K562 (cell line): ENCODE results near the gene DAZAP1. TPM values are rescaled to one million over a fixed set of nuclear protein-coding genes. Genes with fewer than 3 reads are reported as not detected.

ENCODE experiments used
- CHD4 ChIP-seq: fragments of 200-600 bp; sonication (generic); IDR thresholded peaks from 3 replicates; pipeline ENCODE4 v1.6.1; 2012; ENCODE audit warnings: low read depth, mild to moderate bottlenecking, mixed read lengths, low read length, inconsistent platforms; ENCODE audit not compliant: insufficient read depth, insufficient replicate concordance, poor library complexity, severe bottlenecking
- FOSL1 ChIP-seq: fragments of 200-800 bp; sonication (Bioruptor generic); conservative IDR thresholded peaks from 2 replicates; pipeline ENCODE4 v1.6.1; 2016; ENCODE audit warnings: missing genetic modification characterization, missing compliant biosample characterization
- HIVEP1 ChIP-seq: fragments of 250-450 bp; sonication (Bioruptor Pico); IDR thresholded peaks from 2 replicates; pipeline ENCODE4 v1.4.0; 2020; ENCODE audit warnings: mild to moderate bottlenecking
- HMGN3 ChIP-seq: IDR thresholded peaks from 2 replicates; pipeline ENCODE4 v1.6.1; 2011; ENCODE audit warnings: borderline replicate concordance, low read depth, mild to moderate bottlenecking, mixed read lengths, low read length; ENCODE audit not compliant: insufficient read length; ENCODE audit errors: extremely low read depth
- POLR2AphosphoS5 ChIP-seq: IDR thresholded peaks from 2 replicates; pipeline ENCODE4 v1.6.1; 2011; ENCODE audit warnings: mild to moderate bottlenecking, low read depth, low read length, moderate library complexity; ENCODE audit not compliant: control insufficient read depth, insufficient read depth
- POU5F1 ChIP-seq: fragments of 150-350 bp; IDR thresholded peaks from 2 replicates; pipeline ENCODE4 v1.6.1; 2014; ENCODE audit warnings: borderline replicate concordance, low read length, low read depth, mild to moderate bottlenecking; ENCODE audit not compliant: partially characterized antibody
- RBM15 ChIP-seq: fragments of 200-400 bp; formaldehyde crosslinking; IDR thresholded peaks from 2 replicates; pipeline ENCODE4 v1.6.1; 2018; ENCODE audit warnings: mild to moderate bottlenecking, low read length, moderate library complexity; ENCODE audit not compliant: insufficient read depth
- RHOXF2B ChIP-seq: fragments of 250-450 bp; sonication (Bioruptor Pico); conservative IDR thresholded peaks from 2 replicates; pipeline ENCODE4 v1.5.1; 2021
- TAL1 ChIP-seq: fragments of 450-650 bp; IDR thresholded peaks from 2 replicates; pipeline ENCODE4 v1.6.1; 2016; ENCODE audit warnings: mild to moderate bottlenecking
- ZNF23 ChIP-seq: fragments of 250-450 bp; sonication (Bioruptor Pico); IDR thresholded peaks from 2 replicates; pipeline ENCODE4 v1.4.0; 2020; ENCODE audit warnings: mild to moderate bottlenecking
- ZNF41 ChIP-seq: fragments of 250-450 bp; sonication (Bioruptor Pico); conservative IDR thresholded peaks from 2 replicates; pipeline ENCODE4 v1.4.0; 2020; ENCODE audit warnings: mild to moderate bottlenecking
- ZNF445 ChIP-seq: fragments of 250-450 bp; sonication (Bioruptor Pico); IDR thresholded peaks from 2 replicates; pipeline ENCODE4 v1.4.0; 2020; ENCODE audit warnings: low read depth, mild to moderate bottlenecking, moderate library complexity
- ZNF561 ChIP-seq: fragments of 450-650 bp; formaldehyde crosslinking; conservative IDR thresholded peaks from 2 replicates; pipeline ENCODE4 v1.4.0; 2020; ENCODE audit warnings: mild to moderate bottlenecking, moderate library complexity
- polyA plus RNA-seq, 8 experiments: library from polyadenylated mRNA; depleted of rRNA in 4 of 8; stranded (reverse) in 5 of 8; unstranded in 3 of 8; fragments of >200 nt; fragmentation: Nextera tagmentation in 2 of 8; fragmentation: Illumina TruSeq in 1 of 8; extraction: Ambion mirVana in 2 of 8; extraction: Trizol in 1 of 8; gene quantifications; 2 replicates each; pipeline versions ENCODE4 v1.2.1 to v1.2.3, GENCODE V29; 2011 to 2014; ENCODE audit warnings: inconsistent platforms in 1 of 8, missing spikeins in 1 of 8
- total RNA-seq, 7 experiments: library from RNA; depleted of rRNA in 6 of 7; stranded (reverse); fragments of >200 nt in 6 of 7; fragmentation: Illumina TruSeq in 2 of 7; extraction: Trizol in 2 of 7; gene quantifications; 2 replicates each; pipeline versions ENCODE4 v1.2.1 to v1.2.3, GENCODE V29; 2011 to 2021; ENCODE audit warnings: low replicate concordance in 1 of 7
- TF ChIP-seq, protein P1 (sequence below): fragments of 450-650 bp; IDR thresholded peaks from 2 replicates; pipeline ENCODE4 v1.6.1; 2017; ENCODE audit warnings: antibody characterized with exemption, mild to moderate bottlenecking
- TF ChIP-seq, protein P2 (sequence below): fragments of 450-650 bp; IDR thresholded peaks from 2 replicates; pipeline ENCODE4 v1.6.1; 2016; ENCODE audit warnings: mild to moderate bottlenecking
- TF ChIP-seq, protein P3 (sequence below): fragments of 250-450 bp; sonication (Bioruptor Pico); IDR thresholded peaks from 2 replicates; pipeline ENCODE4 v1.8.0; 2021; ENCODE audit warnings: borderline replicate concordance, mild to moderate bottlenecking, moderate library complexity; ENCODE audit not compliant: poor library complexity, severe bottlenecking
- TF ChIP-seq, protein P4 (sequence below), 2 experiments: fragments of 450-650 bp; IDR thresholded peaks; 2 replicates each; pipeline ENCODE4 v1.6.1; 2016

DAZAP1 gene
- total and polyA plus RNA-seq, 9 of the 15 experiments (the other 6 are each of a cell fraction or from before 2014, with no cell fraction given): 10.8 to 289 (median 142) TPM

DNA sequence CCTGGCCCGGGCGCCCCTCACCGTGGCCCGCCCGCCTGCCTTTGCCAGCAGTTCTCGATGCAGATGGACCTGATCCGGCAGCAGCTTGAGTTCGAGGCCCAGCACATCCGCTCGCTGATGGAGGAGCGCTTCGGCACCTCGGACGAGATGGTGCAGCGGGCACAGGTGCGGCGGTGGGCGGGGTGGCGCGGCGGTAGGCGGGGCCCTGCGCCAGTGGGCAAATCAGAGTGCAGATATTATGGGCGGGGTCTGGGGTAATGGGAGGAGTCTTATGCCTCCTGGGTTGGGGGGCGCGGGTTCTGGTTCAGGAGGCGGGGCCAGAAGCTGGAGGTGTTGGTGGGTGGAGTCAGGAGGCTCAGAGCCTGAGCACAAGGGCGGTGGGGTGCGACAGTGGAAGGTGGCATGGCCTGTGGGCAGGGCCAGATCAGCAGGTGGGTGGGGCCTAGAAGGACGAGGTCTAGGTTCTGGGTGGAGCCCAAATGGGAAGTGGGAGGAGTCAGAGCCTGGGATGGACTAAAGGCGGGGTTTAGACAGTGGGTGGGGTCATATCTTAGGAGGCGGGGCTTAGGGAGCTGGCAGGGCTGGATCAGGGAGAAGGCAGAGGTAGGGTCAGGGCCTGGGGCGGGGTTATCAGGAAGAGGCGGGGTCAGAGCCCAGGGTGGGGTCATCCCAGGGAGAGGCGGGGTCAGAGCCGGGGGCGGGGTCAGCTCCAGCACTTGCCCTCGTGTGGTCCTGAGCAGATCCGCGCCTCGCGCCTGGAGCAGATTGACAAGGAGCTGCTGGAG lies 48.1 kb downstream of the DAZAP1 start (continued):
- TF ChIP-seq, protein P1, sequence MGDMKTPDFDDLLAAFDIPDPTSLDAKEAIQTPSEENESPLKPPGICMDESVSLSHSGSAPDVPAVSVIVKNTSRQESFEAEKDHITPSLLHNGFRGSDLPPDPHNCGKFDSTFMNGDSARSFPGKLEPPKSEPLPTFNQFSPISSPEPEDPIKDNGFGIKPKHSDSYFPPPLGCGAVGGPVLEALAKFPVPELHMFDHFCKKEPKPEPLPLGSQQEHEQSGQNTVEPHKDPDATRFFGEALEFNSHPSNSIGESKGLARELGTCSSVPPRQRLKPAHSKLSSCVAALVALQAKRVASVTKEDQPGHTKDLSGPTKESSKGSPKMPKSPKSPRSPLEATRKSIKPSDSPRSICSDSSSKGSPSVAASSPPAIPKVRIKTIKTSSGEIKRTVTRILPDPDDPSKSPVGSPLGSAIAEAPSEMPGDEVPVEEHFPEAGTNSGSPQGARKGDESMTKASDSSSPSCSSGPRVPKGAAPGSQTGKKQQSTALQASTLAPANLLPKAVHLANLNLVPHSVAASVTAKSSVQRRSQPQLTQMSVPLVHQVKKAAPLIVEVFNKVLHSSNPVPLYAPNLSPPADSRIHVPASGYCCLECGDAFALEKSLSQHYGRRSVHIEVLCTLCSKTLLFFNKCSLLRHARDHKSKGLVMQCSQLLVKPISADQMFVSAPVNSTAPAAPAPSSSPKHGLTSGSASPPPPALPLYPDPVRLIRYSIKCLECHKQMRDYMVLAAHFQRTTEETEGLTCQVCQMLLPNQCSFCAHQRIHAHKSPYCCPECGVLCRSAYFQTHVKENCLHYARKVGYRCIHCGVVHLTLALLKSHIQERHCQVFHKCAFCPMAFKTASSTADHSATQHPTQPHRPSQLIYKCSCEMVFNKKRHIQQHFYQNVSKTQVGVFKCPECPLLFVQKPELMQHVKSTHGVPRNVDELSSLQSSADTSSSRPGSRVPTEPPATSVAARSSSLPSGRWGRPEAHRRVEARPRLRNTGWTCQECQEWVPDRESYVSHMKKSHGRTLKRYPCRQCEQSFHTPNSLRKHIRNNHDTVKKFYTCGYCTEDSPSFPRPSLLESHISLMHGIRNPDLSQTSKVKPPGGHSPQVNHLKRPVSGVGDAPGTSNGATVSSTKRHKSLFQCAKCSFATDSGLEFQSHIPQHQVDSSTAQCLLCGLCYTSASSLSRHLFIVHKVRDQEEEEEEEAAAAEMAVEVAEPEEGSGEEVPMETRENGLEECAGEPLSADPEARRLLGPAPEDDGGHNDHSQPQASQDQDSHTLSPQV: no peak
- no peak for TF ChIP-seq FOSL1
- TF ChIP-seq HMGN3: peak; percentile 74
- TF ChIP-seq ZNF41 (CRISPR knock-in tag): no peak
- TF ChIP-seq RBM15: no peak
- no peak for TF ChIP-seq ZNF561 (CRISPR knock-in tag)
- no peak for TF ChIP-seq ZNF23 (CRISPR knock-in tag)
- TF ChIP-seq, protein P2, sequence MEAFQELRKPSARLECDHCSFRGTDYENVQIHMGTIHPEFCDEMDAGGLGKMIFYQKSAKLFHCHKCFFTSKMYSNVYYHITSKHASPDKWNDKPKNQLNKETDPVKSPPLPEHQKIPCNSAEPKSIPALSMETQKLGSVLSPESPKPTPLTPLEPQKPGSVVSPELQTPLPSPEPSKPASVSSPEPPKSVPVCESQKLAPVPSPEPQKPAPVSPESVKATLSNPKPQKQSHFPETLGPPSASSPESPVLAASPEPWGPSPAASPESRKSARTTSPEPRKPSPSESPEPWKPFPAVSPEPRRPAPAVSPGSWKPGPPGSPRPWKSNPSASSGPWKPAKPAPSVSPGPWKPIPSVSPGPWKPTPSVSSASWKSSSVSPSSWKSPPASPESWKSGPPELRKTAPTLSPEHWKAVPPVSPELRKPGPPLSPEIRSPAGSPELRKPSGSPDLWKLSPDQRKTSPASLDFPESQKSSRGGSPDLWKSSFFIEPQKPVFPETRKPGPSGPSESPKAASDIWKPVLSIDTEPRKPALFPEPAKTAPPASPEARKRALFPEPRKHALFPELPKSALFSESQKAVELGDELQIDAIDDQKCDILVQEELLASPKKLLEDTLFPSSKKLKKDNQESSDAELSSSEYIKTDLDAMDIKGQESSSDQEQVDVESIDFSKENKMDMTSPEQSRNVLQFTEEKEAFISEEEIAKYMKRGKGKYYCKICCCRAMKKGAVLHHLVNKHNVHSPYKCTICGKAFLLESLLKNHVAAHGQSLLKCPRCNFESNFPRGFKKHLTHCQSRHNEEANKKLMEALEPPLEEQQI: no peak
- TF ChIP-seq POLR2AphosphoS5: 0 out of 2 replicates have a peak, but pooled peaks have one; percentile 29
- TF ChIP-seq, protein P3, sequence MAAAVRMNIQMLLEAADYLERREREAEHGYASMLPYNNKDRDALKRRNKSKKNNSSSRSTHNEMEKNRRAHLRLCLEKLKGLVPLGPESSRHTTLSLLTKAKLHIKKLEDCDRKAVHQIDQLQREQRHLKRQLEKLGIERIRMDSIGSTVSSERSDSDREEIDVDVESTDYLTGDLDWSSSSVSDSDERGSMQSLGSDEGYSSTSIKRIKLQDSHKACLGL (CRISPR knock-in tag): no peak
- TF ChIP-seq, protein P4, sequence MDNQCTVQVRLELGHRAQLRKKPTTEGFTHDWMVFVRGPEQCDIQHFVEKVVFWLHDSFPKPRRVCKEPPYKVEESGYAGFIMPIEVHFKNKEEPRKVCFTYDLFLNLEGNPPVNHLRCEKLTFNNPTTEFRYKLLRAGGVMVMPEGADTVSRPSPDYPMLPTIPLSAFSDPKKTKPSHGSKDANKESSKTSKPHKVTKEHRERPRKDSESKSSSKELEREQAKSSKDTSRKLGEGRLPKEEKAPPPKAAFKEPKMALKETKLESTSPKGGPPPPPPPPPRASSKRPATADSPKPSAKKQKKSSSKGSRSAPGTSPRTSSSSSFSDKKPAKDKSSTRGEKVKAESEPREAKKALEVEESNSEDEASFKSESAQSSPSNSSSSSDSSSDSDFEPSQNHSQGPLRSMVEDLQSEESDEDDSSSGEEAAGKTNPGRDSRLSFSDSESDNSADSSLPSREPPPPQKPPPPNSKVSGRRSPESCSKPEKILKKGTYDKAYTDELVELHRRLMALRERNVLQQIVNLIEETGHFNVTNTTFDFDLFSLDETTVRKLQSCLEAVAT (IDR thresholded peaks at IDR 0.05): no peak
- no peak for TF ChIP-seq TAL1
- no peak for TF ChIP-seq POU5F1
- TF ChIP-seq RHOXF2B (CRISPR knock-in tag): no peak
- no peak for TF ChIP-seq CHD4
- no peak for TF ChIP-seq HIVEP1 (CRISPR knock-in tag)
- TF ChIP-seq ZNF445 (CRISPR knock-in tag): no peak
